ENCODE measurements around the gene MAST2.

MAST2 gene

GRCh38 chr1:46008585-46008984, 205.2 kb downstream of the MAST2 start:
- Histone ChIP-seq H3K4me2 (ENCODE audit: low read depth, low read length) (no peak overlapping the region), H4K20me1 (ENCODE audit: insufficient read depth, low read length) (no peaks in the 10 kb centered on the region), H3K9ac (ENCODE audit: low read length) (no peak overlapping the region), H3K36me3 (replicated peaks; ENCODE audit: insufficient read depth, low read length) (no peaks in the 10 kb centered on the region), H3K27me3 (replicated peaks; ENCODE audit: insufficient read depth, low read length) (no peaks in the 10 kb centered on the region), H3K9me2 (replicated peaks; ENCODE audit: insufficient read depth, low read length) (no peaks in the 10 kb centered on the region), H3K4me1 (ENCODE audit: low read length) (no peaks in the 10 kb centered on the region), H3K79me2 (ENCODE audit: low read length) (no peaks in the 10 kb centered on the region), H3F3A (ENCODE audit: insufficient read depth, low read length) (no peaks in the 10 kb centered on the region), H3K27ac (ENCODE audit: low read length) (no peak overlapping the region), H3K9me3 (replicated peaks; ENCODE audit: insufficient read depth, low read length) (no peaks in the 10 kb centered on the region), H2AFZ (ENCODE audit: low read length) (no peak overlapping the region), H3K4me3 (ENCODE audit: low read length) (no peak overlapping the region)
- DNase-seq = no peak
- no peak for TF ChIP-seq CTCF (IDR thresholded peaks at IDR 0.05; ENCODE audit: low read length)
- TF ChIP-seq EZH2phosphoT487 (IDR thresholded peaks at IDR 0.05; ENCODE audit: low read length) = no peak
- TF ChIP-seq EZH2 (optimal IDR thresholded peaks at IDR 0.05; ENCODE audit: low read depth, low read length) = no peak

GRCh38 chr1:46010611-46011010, 207.2 kb downstream of the MAST2 start:
- no peaks in the 10 kb centered on the region for H3K36me3 ChIP-seq (replicated peaks; ENCODE audit: insufficient read depth, low read length)
- TF ChIP-seq EZH2phosphoT487 (IDR thresholded peaks at IDR 0.05; ENCODE audit: low read length) = no peak
- TF ChIP-seq CTCF (IDR thresholded peaks at IDR 0.05; ENCODE audit: low read length) = no peak
- no peak for TF ChIP-seq EZH2 (optimal IDR thresholded peaks at IDR 0.05; ENCODE audit: low read depth, low read length)
- no peak overlapping the region for H3K9ac ChIP-seq (ENCODE audit: low read length)
- no peaks in the 10 kb centered on the region for H3K9me2 ChIP-seq (replicated peaks; ENCODE audit: insufficient read depth, low read length)
- no peak overlapping the region for H3K4me3 ChIP-seq (ENCODE audit: low read length)
- no peak overlapping the region for H3K4me2 ChIP-seq (ENCODE audit: low read depth, low read length)
- H3K4me1 ChIP-seq (ENCODE audit: low read length) = no peaks in the 10 kb centered on the region
- no peaks in the 10 kb centered on the region for H3K79me2 ChIP-seq (ENCODE audit: low read length)
- H3F3A ChIP-seq (ENCODE audit: insufficient read depth, low read length) = no peaks in the 10 kb centered on the region
- no peak for DNase-seq
- H3K9me3 ChIP-seq (replicated peaks; ENCODE audit: insufficient read depth, low read length) = no peaks in the 10 kb centered on the region
- no peak overlapping the region for H3K27ac ChIP-seq (ENCODE audit: low read length)
- no peak overlapping the region for H2AFZ ChIP-seq (ENCODE audit: low read length)
- H4K20me1 ChIP-seq (ENCODE audit: insufficient read depth, low read length) = no peaks in the 10 kb centered on the region
- H3K27me3 ChIP-seq (replicated peaks; ENCODE audit: insufficient read depth, low read length) = no peaks in the 10 kb centered on the region

GRCh38 chr1:46011121-46011695, 207.8 kb downstream of the MAST2 start:
- no peaks in the 10 kb centered on the region for H3K4me1 ChIP-seq (ENCODE audit: low read length)
- no peaks in the 10 kb centered on the region for H4K20me1 ChIP-seq (ENCODE audit: insufficient read depth, low read length)
- TF ChIP-seq CTCF (IDR thresholded peaks at IDR 0.05; ENCODE audit: low read length) (no peak), EZH2 (optimal IDR thresholded peaks at IDR 0.05; ENCODE audit: low read depth, low read length) (no peak), EZH2phosphoT487 (IDR thresholded peaks at IDR 0.05; ENCODE audit: low read length) (no peak)
- H3K27me3 ChIP-seq (replicated peaks; ENCODE audit: insufficient read depth, low read length) = no peaks in the 10 kb centered on the region
- no peak overlapping the region for H3K4me3 ChIP-seq (ENCODE audit: low read length)
- no peaks in the 10 kb centered on the region for H3K36me3 ChIP-seq (replicated peaks; ENCODE audit: insufficient read depth, low read length)
- H2AFZ ChIP-seq (ENCODE audit: low read length) = no peak overlapping the region
- no peak for DNase-seq
- H3K9me3 ChIP-seq (replicated peaks; ENCODE audit: insufficient read depth, low read length) = no peaks in the 10 kb centered on the region
- no peaks in the 10 kb centered on the region for H3K9me2 ChIP-seq (replicated peaks; ENCODE audit: insufficient read depth, low read length)
- H3K79me2 ChIP-seq (ENCODE audit: low read length) = no peaks in the 10 kb centered on the region
- no peaks in the 10 kb centered on the region for H3F3A ChIP-seq (ENCODE audit: insufficient read depth, low read length)
- H3K27ac ChIP-seq (ENCODE audit: low read length) = no peak overlapping the region
- H3K9ac ChIP-seq (ENCODE audit: low read length) = no peak overlapping the region
- no peak overlapping the region for H3K4me2 ChIP-seq (ENCODE audit: low read depth, low read length)
